Umbilical cord (tissue), 2 donors: Measurements from ENCODE around the gene DUS1L. TPM values are rescaled to one million over a fixed set of nuclear protein-coding genes. Genes with fewer than 3 reads are reported as not detected.

Source experiments
- DNase-seq: peaks from one replicate; pipeline ENCODE4 v3.0.0-alpha.2; 2015; ENCODE audit warnings: low spot score
- total RNA-seq: library from RNA; depleted of rRNA; stranded (reverse); fragments of >200 nt; gene quantifications from one replicate; pipeline ENCODE4 v1.2.3, GENCODE V29; 2014; ENCODE audit warnings: low replicate concordance; ENCODE audit not compliant: insufficient read depth

The DUS1L gene
- total RNA-seq, 1 donor from 2014 or later: 83.3 TPM

GRCh38 chr17:82101301-82101715 lies 35.7 kb upstream of the DUS1L start:
- DNase-seq: no peak

- no peak for DNase-seq
Measured at GRCh38 chr17:82100502-82101298, 35.1 kb upstream of the DUS1L start.

- no peak for DNase-seq
Measured at GRCh38 chr17:82098939-82099763, 33.5 kb upstream of the DUS1L start.

- peak; percentile 96 for DNase-seq
Measured at GRCh38 chr17:82098169-82098938, 32.8 kb upstream of the DUS1L start, which contains the start of gene FASN. Gene FASN, minus strand, starts transcription at chr17:82098236. Its CDS starts 1,791 bp downstream, at chr17:82096445.

- DNase-seq: no peak
Measured at GRCh38 chr17:82097919-82098168, 32.2 kb upstream of the DUS1L start.

GRCh38 chr17:82097184-82097918 lies 31.7 kb upstream of the DUS1L start:
- DNase-seq: peak; percentile 51

GRCh38 chr17:82096709-82097183 lies 31.1 kb upstream of the DUS1L start:
- no peak for DNase-seq

- no peak for DNase-seq
Measured at GRCh38 chr17:82095777-82096708, 30.4 kb upstream of the DUS1L start.

GRCh38 chr17:82094931-82095776 lies 29.6 kb upstream of the DUS1L start:
- DNase-seq: no peak

- no peak for DNase-seq
Measured at GRCh38 chr17:82092995-82093751, 27.6 kb upstream of the DUS1L start.

- no peak for DNase-seq
Measured at GRCh38 chr17:82092628-82092994, 27.0 kb upstream of the DUS1L start.

- no peak for DNase-seq
Measured at GRCh38 chr17:82092094-82092586, 26.5 kb upstream of the DUS1L start.

GRCh38 chr17:82091264-82092066 lies 25.9 kb upstream of the DUS1L start:
- DNase-seq: no peak

- no peak for DNase-seq
Measured at GRCh38 chr17:82090549-82091263, 25.1 kb upstream of the DUS1L start.

GRCh38 chr17:82089723-82090548 lies 24.3 kb upstream of the DUS1L start:
- no peak for DNase-seq
